ENCODE results near the gene YDJC.
A peak's percentile ranks its signal among the peaks of the same experiment; 100 is the strongest.
"Not testable (repeated sequence)": the region's sequence is repeated elsewhere in the genome, so short reads cannot be mapped to it uniquely, and the experiment has no call there.

YDJC gene

GRCh38 chr22:21615731-21616130, 14.1 kb downstream of the YDJC start:
- H3K4me1 Mint-ChIP-seq: peaks cover 25 to 58% of the 10 kb centered on the region in 2 donors
- peaks cover 25 to 45% of the 10 kb centered on the region in 2 donors for H3K36me3 Mint-ChIP-seq
- DNase-seq (no peak), ATAC-seq (replicated peaks) (no peak)
- no peaks in the 10 kb centered on the region for H3K9me3 Mint-ChIP-seq
- H3K27ac Mint-ChIP-seq: peak overlapping the region; percentile 75
- H3K27me3 Mint-ChIP-seq: no peaks in the 10 kb centered on the region
- no peak overlapping the region for H3K4me3 Mint-ChIP-seq

GRCh38 chr22:21613553-21614233, 16.1 kb downstream of the YDJC start:
- Mint-ChIP-seq H3K36me3 (peaks cover 25 to 37% of the 10 kb centered on the region in 2 donors), H3K4me3 (no peak overlapping the region), H3K9me3 (no peaks in the 10 kb centered on the region), H3K27ac (peak overlapping the region; percentile 70), H3K27me3 (no peaks in the 10 kb centered on the region), H3K4me1 (peaks cover 18 to 45% of the 10 kb centered on the region in 2 donors)
- DNase-seq (no peak), ATAC-seq (replicated peaks) (no peak)

- peaks cover 25 to 37% of the 10 kb centered on the region in 2 donors for H3K36me3 Mint-ChIP-seq
- ATAC-seq (replicated peaks) (no peak), DNase-seq (no peak)
- no peaks in the 10 kb centered on the region for H3K27me3 Mint-ChIP-seq
- H3K4me3 Mint-ChIP-seq: no peak overlapping the region
- H3K27ac Mint-ChIP-seq: no peak overlapping the region
- peaks cover 17 to 43% of the 10 kb centered on the region in 2 donors for H3K4me1 Mint-ChIP-seq
- no peaks in the 10 kb centered on the region for H3K9me3 Mint-ChIP-seq
These were observed 17.0 kb downstream of the YDJC start for GRCh38 chr22:21612858-21613257.

GRCh38 chr22:21611210-21611977, 18.4 kb downstream of the YDJC start:
- peaks cover 28 to 47% of the 10 kb centered on the region in 2 donors for H3K36me3 Mint-ChIP-seq
- DNase-seq (no peak), ATAC-seq (replicated peaks) (no peak)
- no peaks in the 10 kb centered on the region for H3K27me3 Mint-ChIP-seq
- peaks cover 24 to 45% of the 10 kb centered on the region in 2 donors for H3K4me1 Mint-ChIP-seq
- H3K4me3 Mint-ChIP-seq: no peak overlapping the region
- H3K27ac Mint-ChIP-seq: no peak overlapping the region
- no peaks in the 10 kb centered on the region for H3K9me3 Mint-ChIP-seq

- not testable (repeated sequence) for H3K9me3 Mint-ChIP-seq; H3K27me3 Mint-ChIP-seq; H3K4me3 Mint-ChIP-seq; ATAC-seq (replicated peaks); DNase-seq
- Mint-ChIP-seq H3K4me1 (peaks cover 20 to 43% of the 10 kb centered on the region in 2 donors), H3K27ac (peak overlapping the region; percentile 25), H3K36me3 (peaks cover 24 to 46% of the 10 kb centered on the region in 2 donors)
These were observed 20.2 kb downstream of the YDJC start for GRCh38 chr22:21609556-21610157.

- no peaks in the 10 kb centered on the region for H3K9me3 Mint-ChIP-seq
- no peak overlapping the region for H3K4me3 Mint-ChIP-seq
- no peak for DNase-seq
- ATAC-seq (replicated peaks): no peak
- H3K27ac Mint-ChIP-seq: peak overlapping the region; percentile 38
- no peaks in the 10 kb centered on the region for H3K27me3 Mint-ChIP-seq
- H3K4me1 Mint-ChIP-seq: peaks cover 20 to 35% of the 10 kb centered on the region in 2 donors
- peaks cover 18 to 39% of the 10 kb centered on the region in 2 donors for H3K36me3 Mint-ChIP-seq
These were observed 23.0 kb downstream of the YDJC start for GRCh38 chr22:21606775-21607174.

- H3K4me1 Mint-ChIP-seq: peaks cover 19 to 35% of the 10 kb centered on the region in 2 donors
- DNase-seq (no peak), ATAC-seq (replicated peaks) (no peak)
- peak overlapping the region; percentile 38 for H3K27ac Mint-ChIP-seq
- no peak overlapping the region for H3K4me3 Mint-ChIP-seq
- H3K36me3 Mint-ChIP-seq: peaks cover 13 to 35% of the 10 kb centered on the region in 2 donors
- H3K27me3 Mint-ChIP-seq: no peaks in the 10 kb centered on the region
- H3K9me3 Mint-ChIP-seq: no peaks in the 10 kb centered on the region
These were observed 23.8 kb downstream of the YDJC start for GRCh38 chr22:21605887-21606564.

- H3K4me1 Mint-ChIP-seq: peaks cover 25 to 44% of the 10 kb centered on the region in 2 donors
- DNase-seq (no peak), ATAC-seq (replicated peaks) (no peak)
- H3K27ac Mint-ChIP-seq: no peak overlapping the region
- H3K9me3 Mint-ChIP-seq: no peaks in the 10 kb centered on the region
- peaks cover 23 to 34% of the 10 kb centered on the region in 2 donors for H3K36me3 Mint-ChIP-seq
- no peaks in the 10 kb centered on the region for H3K27me3 Mint-ChIP-seq
- H3K4me3 Mint-ChIP-seq: no peak overlapping the region
These were observed 25.8 kb downstream of the YDJC start for GRCh38 chr22:21603973-21604372.

GRCh38 chr22:21602579-21602978, 27.2 kb downstream of the YDJC start:
- Mint-ChIP-seq H3K36me3 (peaks cover 28 to 37% of the 10 kb centered on the region in 2 donors), H3K4me3 (no peak overlapping the region), H3K9me3 (no peaks in the 10 kb centered on the region), H3K4me1 (peaks cover 30 to 50% of the 10 kb centered on the region in 2 donors), H3K27ac (no peak overlapping the region), H3K27me3 (no peaks in the 10 kb centered on the region)
- ATAC-seq (replicated peaks): no peak
- no peak for DNase-seq

- Mint-ChIP-seq H3K4me3 (no peak overlapping the region), H3K4me1 (peaks cover 27 to 38% of the 10 kb centered on the region in 2 donors), H3K27ac (peak overlapping the region; percentile 1), H3K36me3 (peaks cover 43 to 46% of the 10 kb centered on the region in 2 donors), H3K27me3 (no peaks in the 10 kb centered on the region), H3K9me3 (no peaks in the 10 kb centered on the region)
- DNase-seq (no peak), ATAC-seq (replicated peaks) (no peak)
These were observed 30.5 kb downstream of the YDJC start for GRCh38 chr22:21599053-21599893.

GRCh38 chr22:21598302-21598701, 31.5 kb downstream of the YDJC start:
- H3K9me3 Mint-ChIP-seq: no peaks in the 10 kb centered on the region
- DNase-seq (no peak), ATAC-seq (replicated peaks) (no peak)
- H3K4me3 Mint-ChIP-seq: no peak overlapping the region
- H3K36me3 Mint-ChIP-seq: peaks cover 53 to 55% of the 10 kb centered on the region in 2 donors
- no peak overlapping the region for H3K27ac Mint-ChIP-seq
- H3K4me1 Mint-ChIP-seq: peaks cover 37 to 45% of the 10 kb centered on the region in 2 donors
- H3K27me3 Mint-ChIP-seq: no peaks in the 10 kb centered on the region

- DNase-seq; H3K4me3 Mint-ChIP-seq; H3K27ac Mint-ChIP-seq; H3K9me3 Mint-ChIP-seq; H3K27me3 Mint-ChIP-seq; ATAC-seq (replicated peaks): not testable (repeated sequence)
- Mint-ChIP-seq H3K36me3 (peaks cover 53 to 54% of the 10 kb centered on the region in 2 donors), H3K4me1 (peaks cover 34 to 48% of the 10 kb centered on the region in 2 donors)
These were observed 33.3 kb downstream of the YDJC start for GRCh38 chr22:21596356-21597135.
